Keratinocyte (primary cell): ENCODE data around the gene GOLGA6A. TPM values are rescaled to one million over a fixed set of nuclear protein-coding genes. Genes with fewer than 3 reads are reported as not detected.

ENCODE experiments used
- DNase-seq: peaks from one replicate; pipeline ENCODE4 v3.0.0-alpha.2; 2011; ENCODE audit warnings: low read depth, missing footprints, low spot score
- FAIRE-seq: peaks from 2 replicates; lab custom pipeline; 2011; peaks lifted over from hg19 to GRCh38; lab: Jason Lieb, UNC
- H2AFZ ChIP-seq: 2 replicates; pipeline ENCODE4 v1.6.0; 2012; ENCODE audit warnings: low read length, control low read depth, inconsistent platforms; ENCODE audit not compliant: control insufficient read depth
- H3K27ac ChIP-seq: 2 replicates; pipeline ENCODE4 v1.5.1; 2011; ENCODE audit warnings: low read length; ENCODE audit not compliant: control insufficient read depth, insufficient read depth
- H3K27me3 ChIP-seq: 3 replicates; pipeline ENCODE4 v1.6.0; 2011; ENCODE audit warnings: low read length; ENCODE audit not compliant: control insufficient read depth, insufficient read depth; ENCODE audit errors: extremely low read depth
- H3K36me3 ChIP-seq, 2 experiments: 2 replicates in 1 of 2; 3 replicates in 1 of 2; pipeline ENCODE4 v1.5.1; 2011; ENCODE audit warnings: low read length in 2 of 2, mild to moderate bottlenecking in 1 of 2; ENCODE audit not compliant: control insufficient read depth in 2 of 2, insufficient read depth in 2 of 2; ENCODE audit errors: extremely low read depth in 1 of 2
- H3K4me1 ChIP-seq: 3 replicates; pipeline ENCODE4 v1.5.1; 2011; ENCODE audit warnings: low read length; ENCODE audit not compliant: control insufficient read depth, insufficient read depth; ENCODE audit errors: extremely low read depth
- H3K4me2 ChIP-seq: 3 replicates; pipeline ENCODE4 v1.6.0; 2011; ENCODE audit warnings: low read depth, low read length; ENCODE audit not compliant: control insufficient read depth, insufficient read depth; ENCODE audit errors: extremely low read depth
- H3K4me3 ChIP-seq, 3 experiments: fragments of 200-600 bp in 1 of 3; sonication (generic) in 1 of 3; 2 replicates in 2 of 3; 3 replicates in 1 of 3; pipeline ENCODE4 v1.5.1; 2011 to 2016; ENCODE audit warnings: low read length in 3 of 3, mild to moderate bottlenecking in 3 of 3, control low read depth in 2 of 3, inconsistent platforms in 1 of 3, low read depth in 1 of 3, mixed read lengths in 1 of 3, mixed run types in 1 of 3, moderate library complexity in 1 of 3; ENCODE audit not compliant: control insufficient read depth in 2 of 3, insufficient read depth in 2 of 3; ENCODE audit errors: extremely low read depth in 1 of 3
- H3K79me2 ChIP-seq: 2 replicates; pipeline ENCODE4 v1.6.0; 2012; ENCODE audit warnings: low read length; ENCODE audit not compliant: control insufficient read depth, insufficient read depth
- H3K9ac ChIP-seq: 3 replicates; pipeline ENCODE4 v1.6.0; 2011; ENCODE audit warnings: low read length; ENCODE audit not compliant: control insufficient read depth, insufficient read depth; ENCODE audit errors: extremely low read depth
- H3K9me1 ChIP-seq: 3 replicates; pipeline ENCODE4 v1.6.0; 2011; ENCODE audit warnings: low read length; ENCODE audit not compliant: control insufficient read depth, insufficient read depth; ENCODE audit errors: extremely low read depth
- H3K9me3 ChIP-seq: 2 replicates; pipeline ENCODE4 v1.5.1; 2012; ENCODE audit warnings: low read depth, low read length; ENCODE audit not compliant: control insufficient read depth
- H4K20me1 ChIP-seq: 3 replicates; pipeline ENCODE4 v1.6.0; 2011; ENCODE audit warnings: low read length; ENCODE audit not compliant: control insufficient read depth, insufficient read depth; ENCODE audit errors: extremely low read depth
- EZH2 ChIP-seq: IDR thresholded peaks from one replicate; pipeline ENCODE4 v1.6.1; 2012; ENCODE audit warnings: inconsistent platforms, mild to moderate bottlenecking, low read length, moderate library complexity
- dilution Hi-C: fragments of 300-500 bp; cut with MboI; formaldehyde crosslinking; loops from one replicate; pipeline ENCODE4 v1.7.0; 2020; ENCODE audit warnings: low sequenced_read_pairs; ENCODE audit not compliant: extremely low pct_ligation_motif_present
- polyA plus RNA-seq, 5 experiments: library from polyadenylated mRNA; depleted of rRNA in 3 of 5; stranded (reverse) in 3 of 5; stranded (forward) in 1 of 5; unstranded in 1 of 5; fragments of >200 nt; gene quantifications; 1 replicate in 1 of 5; 2 replicates in 3 of 5; 3 replicates in 1 of 5; pipeline versions ENCODE4 v1.2.1 to v1.2.3, GENCODE V29; 2011 to 2012; ENCODE audit warnings: missing spikeins in 2 of 5, low read depth in 1 of 5, low replicate concordance in 1 of 5
- TF ChIP-seq, protein P1 (sequence below), 3 experiments: IDR thresholded peaks in 1 of 3; conservative IDR thresholded peaks in 1 of 3; optimal IDR thresholded peaks in 1 of 3; 2 replicates in 2 of 3; 3 replicates in 1 of 3; pipeline versions ENCODE3 to v1.5.1; 2011; ENCODE audit warnings: low read length in 3 of 3, mild to moderate bottlenecking in 3 of 3, moderate library complexity in 2 of 3, control low read depth in 1 of 3, inconsistent platforms in 1 of 3; ENCODE audit not compliant: insufficient read depth in 2 of 3; ENCODE audit errors: extremely low read depth in 1 of 3

Gene GOLGA6A
- polyA plus RNA-seq, 1 donor (not counting 4 experiments of a cell fraction or from before 2014, with no cell fraction given): not detected

- no peaks in the 10 kb centered on the region for H3K9me1 ChIP-seq
- H2AFZ ChIP-seq: no peak overlapping the region
- peaks cover 46% of the 10 kb centered on the region for H3K27me3 ChIP-seq
- dilution Hi-C loops: no loop called here
- H3K27ac ChIP-seq: no peak overlapping the region
- no peaks in the 10 kb centered on the region for H3K9me3 ChIP-seq
- H3K4me3 ChIP-seq: no peak overlapping the region
- H3K9ac ChIP-seq: no peak overlapping the region
- no peaks in the 10 kb centered on the region for H3K79me2 ChIP-seq
- no peaks in the 10 kb centered on the region for H4K20me1 ChIP-seq
- peaks cover 5% of the 10 kb centered on the region for H3K4me1 ChIP-seq
- H3K4me2 ChIP-seq: no peak overlapping the region
- no peak for DNase-seq
- TF ChIP-seq, protein P1, sequence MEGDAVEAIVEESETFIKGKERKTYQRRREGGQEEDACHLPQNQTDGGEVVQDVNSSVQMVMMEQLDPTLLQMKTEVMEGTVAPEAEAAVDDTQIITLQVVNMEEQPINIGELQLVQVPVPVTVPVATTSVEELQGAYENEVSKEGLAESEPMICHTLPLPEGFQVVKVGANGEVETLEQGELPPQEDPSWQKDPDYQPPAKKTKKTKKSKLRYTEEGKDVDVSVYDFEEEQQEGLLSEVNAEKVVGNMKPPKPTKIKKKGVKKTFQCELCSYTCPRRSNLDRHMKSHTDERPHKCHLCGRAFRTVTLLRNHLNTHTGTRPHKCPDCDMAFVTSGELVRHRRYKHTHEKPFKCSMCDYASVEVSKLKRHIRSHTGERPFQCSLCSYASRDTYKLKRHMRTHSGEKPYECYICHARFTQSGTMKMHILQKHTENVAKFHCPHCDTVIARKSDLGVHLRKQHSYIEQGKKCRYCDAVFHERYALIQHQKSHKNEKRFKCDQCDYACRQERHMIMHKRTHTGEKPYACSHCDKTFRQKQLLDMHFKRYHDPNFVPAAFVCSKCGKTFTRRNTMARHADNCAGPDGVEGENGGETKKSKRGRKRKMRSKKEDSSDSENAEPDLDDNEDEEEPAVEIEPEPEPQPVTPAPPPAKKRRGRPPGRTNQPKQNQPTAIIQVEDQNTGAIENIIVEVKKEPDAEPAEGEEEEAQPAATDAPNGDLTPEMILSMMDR (optimal IDR thresholded peaks at IDR 0.05 in 1 of 3, IDR thresholded peaks at IDR 0.05 in 1 of 3, conservative IDR thresholded peaks at IDR 0.05 in 1 of 3; ENCODE audit: extremely low read depth in 1 of 3, insufficient read depth in 2 of 3, low read length in 3 of 3): no peak
- no peak for TF ChIP-seq EZH2
- no peaks in the 10 kb centered on the region for H3K36me3 ChIP-seq
- no peak for FAIRE-seq
Observed at GRCh38 chr15:74123658-74124057, 41.3 kb upstream of the GOLGA6A start.

GRCh38 chr15:74123131-74123429 lies 40.7 kb upstream of the GOLGA6A start:
- no peak for TF ChIP-seq EZH2
- TF ChIP-seq, protein P1 (optimal IDR thresholded peaks at IDR 0.05 in 1 of 3, IDR thresholded peaks at IDR 0.05 in 1 of 3, conservative IDR thresholded peaks at IDR 0.05 in 1 of 3; ENCODE audit: extremely low read depth in 1 of 3, insufficient read depth in 2 of 3, low read length in 3 of 3): no peak
- DNase-seq (no peak), FAIRE-seq (no peak)
- Histone ChIP-seq H3K9ac (no peak overlapping the region), H3K4me1 (peaks cover 1% of the 10 kb centered on the region), H3K27me3 (peaks cover 40% of the 10 kb centered on the region), H3K36me3 (no peaks in the 10 kb centered on the region), H3K4me2 (no peak overlapping the region), H2AFZ (no peak overlapping the region), H4K20me1 (no peaks in the 10 kb centered on the region), H3K27ac (no peak overlapping the region), H3K9me3 (no peaks in the 10 kb centered on the region), H3K79me2 (no peaks in the 10 kb centered on the region), H3K4me3 (no peak overlapping the region), H3K9me1 (no peaks in the 10 kb centered on the region)
- dilution Hi-C loops: no loop called here
